Mesodermal cell (in vitro differentiated cells): Measurements from ENCODE around the gene MAMDC4.
A peak's percentile ranks its signal among the peaks of the same experiment; 100 is the strongest.

Source experiments
- H3K27ac ChIP-seq: 2 replicates; pipeline ENCODE4 v1.7.0; 2013; ENCODE audit warnings: mild to moderate bottlenecking, low read depth, low read length, moderate library complexity; ENCODE audit not compliant: severe bottlenecking
- H3K36me3 ChIP-seq: 2 replicates; pipeline ENCODE4 v1.7.1; 2013; ENCODE audit warnings: mild to moderate bottlenecking, low read length, moderate library complexity; ENCODE audit not compliant: control insufficient read depth, insufficient read depth
- H3K4me1 ChIP-seq: one replicate; pipeline ENCODE4 v1.7.1; 2013; ENCODE audit warnings: mild to moderate bottlenecking, low read length; ENCODE audit not compliant: insufficient read depth, control insufficient read depth, poor library complexity, severe bottlenecking
- H3K4me3 ChIP-seq: 2 replicates; pipeline ENCODE4 v1.7.0; 2013; ENCODE audit warnings: low read length, control low read depth, mild to moderate bottlenecking; ENCODE audit not compliant: insufficient read depth, poor library complexity, severe bottlenecking; ENCODE audit errors: extremely low read depth
- H3K9me3 ChIP-seq: 2 replicates; pipeline ENCODE4 v1.7.1; 2013; ENCODE audit warnings: mild to moderate bottlenecking, low read length, moderate library complexity; ENCODE audit not compliant: control insufficient read depth
- WGBS, 2 experiments: methylation state at CpG; one replicate each; pipeline ENCODE4 v1.1.5; 2013; ENCODE audit warnings: missing lambda C conversion rate in 2 of 2; ENCODE audit not compliant: insufficient coverage in 2 of 2; 5-methylcytosine and 5-hydroxymethylcytosine counted together

MAMDC4 gene

GRCh38 chr9:136808806-136809158 is 43.4 kb upstream of the MAMDC4 start:
- Histone ChIP-seq H3K36me3 (peaks cover 48% of the 10 kb centered on the region), H3K4me3 (peak overlapping the region; percentile 84), H3K9me3 (no peaks in the 10 kb centered on the region), H3K27ac (no peak overlapping the region), H3K4me1 (peaks cover 24% of the 10 kb centered on the region)
- WGBS, 2 experiments = 10 to 14% methylated on average over 11 to 13 of the region's 14 CpGs

DNA sequence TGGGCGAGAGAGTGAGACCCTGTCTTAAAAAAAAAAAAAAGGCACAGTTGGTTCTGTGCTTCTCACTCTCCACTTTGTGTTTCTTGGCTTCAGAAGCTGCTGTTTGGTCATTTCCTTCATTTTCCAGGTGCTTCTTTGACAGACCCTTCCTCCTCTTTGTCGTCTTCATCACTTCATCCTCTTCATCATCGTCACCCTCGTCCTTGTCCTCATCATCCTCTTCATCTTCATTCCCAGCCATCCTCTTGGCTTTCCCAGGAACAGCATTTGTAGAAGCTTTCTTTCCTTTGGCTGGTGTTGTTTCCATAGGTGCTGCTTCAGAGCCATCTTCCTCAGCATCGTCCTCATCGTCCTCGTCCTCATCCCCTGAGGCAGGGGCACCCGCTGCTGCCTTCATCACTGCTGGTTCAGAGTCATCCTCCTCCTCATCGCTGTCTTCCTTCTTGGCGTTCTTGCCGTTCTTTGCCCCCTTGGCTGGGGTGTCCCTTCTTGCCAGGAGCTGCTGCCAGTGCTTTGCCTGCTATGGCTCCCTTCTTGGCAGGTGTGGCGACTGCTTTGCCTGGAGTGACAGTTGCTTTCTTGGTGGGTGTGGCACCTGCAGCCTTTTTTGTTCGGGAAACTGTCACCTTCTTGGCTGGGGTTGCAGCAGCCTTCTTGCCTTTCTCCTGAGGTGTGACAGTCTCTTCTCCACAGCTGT is 37.3 kb upstream of the MAMDC4 start:
- WGBS, 2 experiments = 96 to 97% methylated on average over 12 of the region's 13 CpGs
- no peak overlapping the region for H3K27ac ChIP-seq
- peaks cover 4% of the 10 kb centered on the region for H3K4me1 ChIP-seq
- no peaks in the 10 kb centered on the region for H3K9me3 ChIP-seq
- H3K36me3 ChIP-seq = peaks cover 81% of the 10 kb centered on the region
- H3K4me3 ChIP-seq = no peak overlapping the region

GRCh38 chr9:136815422-136815782 is 36.7 kb upstream of the MAMDC4 start:
- Histone ChIP-seq H3K27ac (no peak overlapping the region), H3K4me3 (no peak overlapping the region), H3K36me3 (peaks cover 76% of the 10 kb centered on the region), H3K9me3 (no peaks in the 10 kb centered on the region), H3K4me1 (no peaks in the 10 kb centered on the region)
- 0% methylated on average over 1 of the region's 1 CpG for WGBS, 2 experiments

DNA sequence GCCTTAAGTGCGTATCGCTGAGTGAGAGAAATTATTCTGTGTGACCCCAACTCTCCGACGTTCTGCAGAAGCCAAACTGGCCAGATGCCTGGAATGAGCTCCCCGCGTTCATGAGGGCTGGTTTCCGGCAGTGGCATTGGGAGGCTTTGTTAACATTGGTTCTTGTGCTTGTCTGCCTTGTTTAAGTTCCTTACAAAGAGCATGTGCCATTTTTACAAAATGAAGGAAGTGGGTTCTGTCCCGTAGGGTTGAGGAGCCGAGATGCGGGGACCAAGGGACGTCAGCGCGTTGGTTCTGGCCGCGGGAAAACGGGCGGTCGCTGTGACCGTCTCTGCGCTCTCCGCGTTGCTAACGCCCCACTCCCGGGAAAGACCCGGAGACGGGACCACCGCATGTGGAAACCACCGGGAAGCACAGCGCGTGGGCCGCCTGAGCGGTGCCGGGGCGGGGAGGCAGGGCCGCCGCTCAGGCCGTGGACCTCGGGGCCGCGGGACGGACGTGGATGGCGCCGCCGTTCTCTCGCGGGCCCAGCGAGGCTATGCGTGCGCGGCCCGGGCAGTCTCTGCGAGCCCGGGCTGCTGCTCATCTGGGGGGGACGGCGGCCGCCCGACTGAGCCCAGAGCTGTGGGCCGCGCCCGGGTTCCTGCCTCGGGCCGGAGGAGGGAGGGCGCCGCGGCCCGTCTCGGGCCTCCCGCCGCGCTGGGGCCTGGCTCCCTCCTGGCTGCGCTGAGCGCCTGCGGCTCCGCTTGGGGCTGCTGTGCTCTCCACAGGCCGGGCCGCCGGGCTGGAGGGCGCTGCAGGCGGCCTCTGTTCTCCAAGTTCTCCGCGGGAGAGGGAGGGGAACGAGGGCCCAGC is 30.9 kb upstream of the MAMDC4 start:
- Histone ChIP-seq H3K9me3 (no peaks in the 10 kb centered on the region), H3K27ac (peak overlapping the region; percentile 30), H3K4me1 (peaks cover 3% of the 10 kb centered on the region), H3K36me3 (peaks cover 51% of the 10 kb centered on the region), H3K4me3 (peak overlapping the region; percentile 3)
- WGBS, 2 experiments = 18 to 20% methylated on average over 57 to 77 of the region's 83 CpGs

GRCh38 chr9:136821826-136822544 is 30.2 kb upstream of the MAMDC4 start:
- no peak overlapping the region for H3K27ac ChIP-seq
- peaks cover 49% of the 10 kb centered on the region for H3K36me3 ChIP-seq
- H3K9me3 ChIP-seq = no peaks in the 10 kb centered on the region
- H3K4me3 ChIP-seq = no peak overlapping the region
- H3K4me1 ChIP-seq = peaks cover 3% of the 10 kb centered on the region
- WGBS, 2 experiments = 73 to 74% methylated on average over 40 to 42 of the region's 42 CpGs

DNA sequence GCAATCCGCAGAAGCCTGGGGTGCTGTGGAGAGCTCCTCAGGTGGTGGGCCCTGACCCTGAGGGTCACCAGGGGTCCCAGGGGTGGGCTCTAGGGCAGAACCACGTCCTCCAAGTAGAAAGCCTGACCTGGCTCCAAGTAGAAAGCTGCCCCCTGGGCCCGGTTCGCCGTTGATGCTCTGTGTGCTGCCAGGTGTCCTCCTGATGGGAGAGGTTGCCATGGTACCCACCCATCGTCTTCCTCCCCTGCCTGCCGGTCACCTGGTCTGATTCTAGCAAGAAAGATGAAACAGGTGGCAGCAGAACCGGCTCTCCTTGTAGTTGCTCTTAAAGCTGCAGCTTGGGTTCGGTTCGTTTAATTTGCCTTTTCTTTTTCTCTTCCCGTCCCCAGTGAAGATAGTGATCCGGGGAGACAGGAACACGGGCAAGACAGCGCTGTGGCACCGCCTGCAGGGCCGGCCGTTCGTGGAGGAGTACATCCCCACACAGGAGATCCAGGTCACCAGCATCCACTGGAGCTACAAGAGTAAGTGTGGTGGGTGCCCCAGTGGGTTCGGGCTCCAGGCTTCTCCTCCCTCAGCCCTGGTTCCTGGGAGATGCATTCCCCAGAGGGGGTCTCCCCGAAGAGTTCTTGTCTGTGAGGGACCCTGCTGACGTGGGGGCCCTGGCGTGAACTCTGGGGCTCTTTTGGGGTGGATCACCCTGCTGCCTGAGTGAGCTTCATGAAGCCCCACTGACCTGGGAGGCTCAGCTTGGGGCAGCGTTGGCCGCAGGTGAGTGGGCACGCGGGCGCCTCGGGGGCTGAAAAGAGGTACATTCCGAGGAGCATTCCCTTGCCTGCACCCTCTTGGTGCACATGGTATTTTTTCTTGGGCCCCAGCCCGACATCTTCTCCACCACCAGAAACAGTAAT is 28.8 kb upstream of the MAMDC4 start:
- Histone ChIP-seq H3K4me3 (no peak overlapping the region), H3K36me3 (peaks cover 53% of the 10 kb centered on the region), H3K9me3 (no peaks in the 10 kb centered on the region), H3K4me1 (peaks cover 3% of the 10 kb centered on the region), H3K27ac (no peak overlapping the region)
- 91 to 94% methylated on average over 23 to 28 of the region's 30 CpGs for whole genome bisulfite sequencing, 2 experiments

DNA sequence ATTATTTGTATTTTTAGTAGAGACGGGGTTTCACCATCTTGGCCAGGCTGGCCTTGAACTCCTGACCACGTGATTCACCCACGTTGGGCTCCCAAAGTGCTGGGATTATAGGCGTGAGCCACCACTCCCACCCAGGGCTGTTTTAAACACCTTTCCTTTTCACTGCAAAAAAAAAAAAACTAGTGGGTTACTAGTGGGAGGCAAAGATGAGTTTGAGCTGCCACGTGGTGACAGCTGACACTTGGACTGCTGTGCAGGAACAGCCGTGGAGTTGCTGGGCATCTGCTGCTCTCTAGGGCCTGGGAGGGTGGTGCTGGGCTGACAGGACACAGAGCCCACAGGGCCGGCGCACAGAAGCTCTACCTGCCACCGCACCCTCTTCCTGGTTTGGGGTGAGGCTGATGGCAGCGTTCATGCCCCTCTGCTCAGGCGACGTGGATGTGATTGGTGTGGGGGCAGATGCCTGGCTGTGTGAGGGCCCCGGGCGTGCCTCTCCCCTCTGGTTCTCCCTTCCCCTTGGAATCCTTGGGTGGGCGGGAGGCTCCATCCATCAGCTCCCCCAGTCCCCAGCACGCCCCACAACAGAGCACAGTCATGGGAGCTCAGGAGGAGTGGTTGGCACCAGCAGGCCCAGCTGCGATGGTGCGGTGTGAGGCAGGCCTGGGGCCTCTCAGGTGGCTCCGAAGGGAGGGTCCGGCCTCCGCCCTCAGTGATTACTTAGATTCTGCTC is 27.5 kb upstream of the MAMDC4 start:
- Histone ChIP-seq H3K27ac (no peak overlapping the region), H3K9me3 (no peaks in the 10 kb centered on the region), H3K4me1 (peaks cover 3% of the 10 kb centered on the region), H3K4me3 (no peak overlapping the region), H3K36me3 (peaks cover 60% of the 10 kb centered on the region)
- whole genome bisulfite sequencing, 2 experiments = 96 to 98% methylated on average over 17 to 18 of the region's 21 CpGs

DNA sequence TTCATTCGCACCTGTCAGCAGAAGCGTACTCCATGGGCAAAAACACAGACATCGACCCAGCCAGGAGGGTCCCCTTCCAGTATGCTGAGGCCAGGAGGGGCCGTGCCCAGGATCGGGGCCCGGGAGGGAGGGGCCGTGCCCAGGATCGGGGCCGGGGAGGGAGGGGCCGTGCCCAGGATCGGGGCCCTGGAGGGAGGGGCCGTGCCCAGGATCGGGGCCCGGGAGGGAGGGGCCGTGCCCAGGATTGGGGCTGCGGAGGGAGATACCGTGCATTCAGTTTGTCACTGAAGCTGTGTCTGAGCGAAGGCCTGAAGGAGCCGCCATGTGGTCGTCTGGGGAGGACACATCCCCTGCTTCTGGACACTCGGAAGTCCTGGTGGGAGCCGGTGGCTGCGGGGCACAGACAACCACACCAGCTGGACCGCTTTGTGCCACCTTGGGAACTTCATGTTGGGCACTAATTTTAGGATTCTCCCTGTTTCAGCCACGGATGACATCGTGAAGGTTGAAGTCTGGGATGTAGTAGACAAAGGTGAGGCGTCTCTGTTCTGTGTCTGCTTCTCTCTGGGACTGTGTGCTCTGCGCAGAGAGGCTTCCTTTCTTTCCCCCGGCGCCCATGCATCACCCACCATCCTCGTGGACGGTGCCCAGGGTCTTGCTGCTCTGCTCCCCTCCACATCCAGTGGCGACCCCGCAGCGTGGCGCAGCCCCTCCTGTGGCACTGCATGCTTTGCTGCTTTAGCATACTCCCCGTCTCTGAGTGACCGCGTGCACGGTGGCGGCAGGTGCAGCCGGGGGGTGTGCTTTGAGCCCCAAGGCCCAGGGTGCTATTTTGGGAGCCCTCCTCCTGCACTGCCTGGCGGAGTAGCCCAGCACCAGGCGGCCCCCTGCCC is 26.6 kb upstream of the MAMDC4 start:
- 95 to 98% methylated on average over 37 to 38 of the region's 44 CpGs for WGBS, 2 experiments
- Histone ChIP-seq H3K4me3 (no peak overlapping the region), H3K9me3 (no peaks in the 10 kb centered on the region), H3K36me3 (peaks cover 68% of the 10 kb centered on the region), H3K27ac (no peak overlapping the region), H3K4me1 (peaks cover 3% of the 10 kb centered on the region)

DNA sequence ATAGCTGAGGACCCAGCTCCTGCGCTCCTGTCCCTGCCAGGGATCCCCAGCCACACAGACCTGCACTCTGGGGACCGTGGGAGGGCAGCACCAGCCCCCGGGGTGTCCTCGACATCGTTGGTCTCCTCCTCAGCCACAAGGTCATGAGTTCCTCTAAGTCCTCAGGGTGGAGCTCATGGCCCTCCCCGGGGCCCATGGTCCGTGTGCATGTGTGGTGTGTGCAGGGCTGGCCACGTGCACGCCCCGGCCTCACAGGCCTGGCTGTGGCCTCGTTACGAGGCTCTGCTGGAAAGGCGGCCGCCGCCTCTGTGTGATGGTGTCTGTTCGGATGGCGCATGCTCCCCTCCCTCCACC is 26.0 kb upstream of the MAMDC4 start:
- Histone ChIP-seq H3K9me3 (no peaks in the 10 kb centered on the region), H3K36me3 (peaks cover 75% of the 10 kb centered on the region), H3K27ac (no peak overlapping the region), H3K4me1 (peaks cover 3% of the 10 kb centered on the region), H3K4me3 (no peak overlapping the region)
- 95 to 96% methylated on average over 10 to 12 of the region's 17 CpGs for WGBS, 2 experiments
